Neural progenitor cell (in vitro differentiated cells): ENCODE data around the gene NPHP4.

ENCODE experiments used
- EZH2 ChIP-seq: fragments of 200-600 bp; sonication (generic); IDR thresholded peaks from 2 replicates; pipeline ENCODE4 v1.6.1; 2017; ENCODE audit warnings: antibody characterized with exemption, mild to moderate bottlenecking, moderate library complexity
- TF ChIP-seq, protein P1 (sequence below): fragments of 200-600 bp; sonication (generic); IDR thresholded peaks from 2 replicates; pipeline ENCODE4 v1.5.1; 2017; ENCODE audit warnings: antibody characterized with exemption, mild to moderate bottlenecking

DNA sequence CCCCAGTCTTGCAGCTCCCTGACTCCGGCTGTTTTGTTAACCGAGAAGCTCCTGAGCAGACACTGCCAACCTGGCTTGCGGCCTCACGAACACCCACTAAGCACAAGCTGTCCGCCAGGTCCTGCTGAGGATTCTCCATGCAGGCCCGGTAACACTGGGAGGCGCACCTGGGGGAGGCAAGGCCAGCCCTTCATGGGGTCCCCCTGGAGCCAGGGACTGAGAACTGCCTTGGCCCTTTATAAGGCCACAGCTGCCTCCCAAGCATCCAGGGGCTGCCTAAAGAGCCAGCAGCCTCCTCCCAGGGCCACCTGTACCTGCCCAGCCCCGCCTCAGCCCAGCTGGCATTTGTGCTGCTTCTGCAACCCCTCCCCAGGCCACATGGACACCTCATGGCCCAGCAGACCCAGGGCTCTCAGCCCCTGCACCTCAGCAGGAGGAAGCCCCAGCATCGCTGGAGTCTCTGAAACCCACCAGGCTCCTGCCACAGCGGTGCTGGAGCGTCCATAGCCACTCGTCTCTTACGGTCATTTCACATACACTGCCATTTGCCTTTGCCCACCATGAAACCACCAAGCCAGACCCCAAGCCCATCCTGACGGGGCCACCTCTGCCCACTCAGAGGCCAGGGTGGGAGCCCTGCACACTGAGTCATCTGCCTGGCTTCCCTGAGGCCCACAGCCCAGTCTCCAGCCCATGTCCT, 82.5 kb downstream of the NPHP4 start:
- TF ChIP-seq, protein P1, sequence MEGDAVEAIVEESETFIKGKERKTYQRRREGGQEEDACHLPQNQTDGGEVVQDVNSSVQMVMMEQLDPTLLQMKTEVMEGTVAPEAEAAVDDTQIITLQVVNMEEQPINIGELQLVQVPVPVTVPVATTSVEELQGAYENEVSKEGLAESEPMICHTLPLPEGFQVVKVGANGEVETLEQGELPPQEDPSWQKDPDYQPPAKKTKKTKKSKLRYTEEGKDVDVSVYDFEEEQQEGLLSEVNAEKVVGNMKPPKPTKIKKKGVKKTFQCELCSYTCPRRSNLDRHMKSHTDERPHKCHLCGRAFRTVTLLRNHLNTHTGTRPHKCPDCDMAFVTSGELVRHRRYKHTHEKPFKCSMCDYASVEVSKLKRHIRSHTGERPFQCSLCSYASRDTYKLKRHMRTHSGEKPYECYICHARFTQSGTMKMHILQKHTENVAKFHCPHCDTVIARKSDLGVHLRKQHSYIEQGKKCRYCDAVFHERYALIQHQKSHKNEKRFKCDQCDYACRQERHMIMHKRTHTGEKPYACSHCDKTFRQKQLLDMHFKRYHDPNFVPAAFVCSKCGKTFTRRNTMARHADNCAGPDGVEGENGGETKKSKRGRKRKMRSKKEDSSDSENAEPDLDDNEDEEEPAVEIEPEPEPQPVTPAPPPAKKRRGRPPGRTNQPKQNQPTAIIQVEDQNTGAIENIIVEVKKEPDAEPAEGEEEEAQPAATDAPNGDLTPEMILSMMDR = no peak
- no peak for TF ChIP-seq EZH2
